Measurements from ENCODE around the gene TGIF1. TPM values are rescaled to one million over a fixed set of nuclear protein-coding genes. Genes with fewer than 3 reads are reported as not detected.

The TGIF1 gene
- total RNA-seq, 4 donors from 2014 or later = 21.0 to 49.5 (median 35.3) TPM

DNA sequence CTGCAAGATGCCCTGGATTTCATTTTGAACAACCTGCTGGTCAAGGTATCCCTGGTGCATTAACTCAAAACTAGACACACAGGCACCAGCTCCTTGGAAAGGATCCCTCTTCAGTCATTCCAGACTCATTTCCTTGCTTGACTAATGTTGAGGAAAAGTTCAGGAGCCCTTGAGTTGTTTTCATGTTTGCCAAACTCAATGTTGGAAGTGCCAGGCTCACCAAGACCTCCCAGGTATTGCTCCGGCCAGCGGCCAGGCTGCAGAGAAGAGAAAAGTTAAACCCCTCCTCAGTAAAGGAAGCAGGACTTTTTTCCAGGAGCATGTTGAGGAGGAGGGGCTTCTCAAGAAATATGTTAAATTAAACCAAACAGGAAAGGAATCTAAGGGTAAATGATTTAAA, 42.7 kb downstream of the TGIF1 start:
- Histone ChIP-seq H3K27ac (no peak overlapping the region), H3K4me1 (no peaks in the 10 kb centered on the region), H3K9me3 (no peaks in the 10 kb centered on the region), H3K4me3 (no peak overlapping the region), H3K36me3 (no peaks in the 10 kb centered on the region), H3K27me3 (no peaks in the 10 kb centered on the region)
- DNase-seq = no peak
- TF ChIP-seq, protein P1, sequence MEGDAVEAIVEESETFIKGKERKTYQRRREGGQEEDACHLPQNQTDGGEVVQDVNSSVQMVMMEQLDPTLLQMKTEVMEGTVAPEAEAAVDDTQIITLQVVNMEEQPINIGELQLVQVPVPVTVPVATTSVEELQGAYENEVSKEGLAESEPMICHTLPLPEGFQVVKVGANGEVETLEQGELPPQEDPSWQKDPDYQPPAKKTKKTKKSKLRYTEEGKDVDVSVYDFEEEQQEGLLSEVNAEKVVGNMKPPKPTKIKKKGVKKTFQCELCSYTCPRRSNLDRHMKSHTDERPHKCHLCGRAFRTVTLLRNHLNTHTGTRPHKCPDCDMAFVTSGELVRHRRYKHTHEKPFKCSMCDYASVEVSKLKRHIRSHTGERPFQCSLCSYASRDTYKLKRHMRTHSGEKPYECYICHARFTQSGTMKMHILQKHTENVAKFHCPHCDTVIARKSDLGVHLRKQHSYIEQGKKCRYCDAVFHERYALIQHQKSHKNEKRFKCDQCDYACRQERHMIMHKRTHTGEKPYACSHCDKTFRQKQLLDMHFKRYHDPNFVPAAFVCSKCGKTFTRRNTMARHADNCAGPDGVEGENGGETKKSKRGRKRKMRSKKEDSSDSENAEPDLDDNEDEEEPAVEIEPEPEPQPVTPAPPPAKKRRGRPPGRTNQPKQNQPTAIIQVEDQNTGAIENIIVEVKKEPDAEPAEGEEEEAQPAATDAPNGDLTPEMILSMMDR (IDR thresholded peaks at IDR 0.05) = no peak
- TF ChIP-seq POLR2A (IDR thresholded peaks at IDR 0.05) = no peak

- H3K4me1 ChIP-seq = peaks cover 0 to under 1% (median 0%) of the 10 kb centered on the region in 4 donors
- no peaks in the 10 kb centered on the region for H3K27me3 ChIP-seq
- no peak overlapping the region for H3K4me3 ChIP-seq
- peak overlapping the region in 1 of 4 donors; percentile 50 for H3K27ac ChIP-seq
- TF ChIP-seq POLR2A (IDR thresholded peaks at IDR 0.05) = no peak
- TF ChIP-seq, protein P1 (IDR thresholded peaks at IDR 0.05) = no peak
- H3K36me3 ChIP-seq = no peaks in the 10 kb centered on the region
- DNase-seq = no peak
- H3K9me3 ChIP-seq = no peaks in the 10 kb centered on the region
Observed at GRCh38 chr18:3493501-3494244, 43.7 kb downstream of the TGIF1 start.

- Histone ChIP-seq H3K36me3 (no peaks in the 10 kb centered on the region), H3K9me3 (no peaks in the 10 kb centered on the region), H3K27ac (peak overlapping the region in 1 of 4 donors; percentile 50), H3K4me1 (peaks cover 0 to 5% (median 1%) of the 10 kb centered on the region in 4 donors), H3K27me3 (no peaks in the 10 kb centered on the region), H3K4me3 (no peak overlapping the region)
- TF ChIP-seq POLR2A (IDR thresholded peaks at IDR 0.05) = no peak
- TF ChIP-seq, protein P1 (IDR thresholded peaks at IDR 0.05) = no peak
- no peak for DNase-seq
Observed at GRCh38 chr18:3494245-3494526, 44.2 kb downstream of the TGIF1 start.

DNA sequence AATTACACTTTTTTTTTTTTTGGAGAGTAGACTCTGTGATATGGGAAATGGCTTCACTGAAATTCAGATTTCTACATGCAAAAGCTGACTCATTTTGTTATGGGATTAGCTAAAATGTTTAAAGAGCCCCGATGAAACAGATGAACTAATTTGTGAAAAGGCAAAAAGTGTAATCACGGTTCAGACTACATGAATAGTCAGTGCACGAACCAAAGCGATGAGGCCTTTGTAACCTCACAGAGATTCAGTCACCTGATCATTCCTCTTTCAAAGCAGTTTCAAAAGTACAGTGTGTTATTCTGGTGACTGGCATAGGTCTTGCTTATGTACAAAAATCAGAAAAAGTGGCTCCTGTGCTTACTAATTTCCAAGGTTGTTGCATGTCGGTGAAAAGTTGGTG, 44.6 kb downstream of the TGIF1 start:
- Histone ChIP-seq H3K4me3 (no peak overlapping the region), H3K27ac (no peak overlapping the region), H3K9me3 (no peaks in the 10 kb centered on the region), H3K36me3 (no peaks in the 10 kb centered on the region), H3K4me1 (peaks cover 0 to 9% (median 2%) of the 10 kb centered on the region in 4 donors), H3K27me3 (no peaks in the 10 kb centered on the region)
- no peak for TF ChIP-seq POLR2A (IDR thresholded peaks at IDR 0.05)
- TF ChIP-seq, protein P1 (IDR thresholded peaks at IDR 0.05) = no peak
- no peak for DNase-seq

DNA sequence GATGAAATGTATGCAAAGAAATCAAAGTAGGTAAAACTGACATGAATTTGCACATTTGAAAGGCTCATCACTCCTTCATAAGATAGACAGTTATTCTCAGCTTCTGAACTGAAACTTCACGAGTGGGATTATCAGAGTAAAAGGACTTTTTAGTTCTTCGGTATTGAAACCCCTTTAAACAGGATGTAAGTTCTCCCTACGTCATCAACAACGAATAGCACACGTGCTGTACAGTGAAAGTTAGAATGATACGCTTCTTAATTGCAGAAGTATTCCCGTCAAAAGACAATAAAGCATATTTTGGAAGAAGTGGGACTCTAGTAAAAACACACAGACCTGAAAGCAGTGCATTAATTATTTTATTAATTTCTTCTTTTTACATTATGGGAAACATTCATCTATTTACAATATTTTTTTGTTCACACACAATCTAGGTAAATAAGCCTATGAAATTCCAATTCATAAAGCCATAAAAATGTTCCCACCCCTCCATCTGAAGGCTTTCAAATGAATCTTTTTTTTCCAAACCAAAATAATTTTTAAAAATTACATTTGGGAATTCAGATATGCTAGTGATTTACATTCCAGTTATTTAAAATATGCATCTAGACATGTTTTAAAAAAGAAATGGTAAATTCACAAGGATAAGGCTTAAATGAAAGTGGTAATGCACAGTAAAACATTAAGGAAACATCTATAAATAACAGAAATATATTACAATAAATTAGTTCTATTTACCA, 45.9 kb downstream of the TGIF1 start:
- peaks cover 0 to 11% (median 2%) of the 10 kb centered on the region in 4 donors for H3K4me1 ChIP-seq
- H3K27ac ChIP-seq = no peak overlapping the region
- H3K27me3 ChIP-seq = no peaks in the 10 kb centered on the region
- H3K9me3 ChIP-seq = no peaks in the 10 kb centered on the region
- TF ChIP-seq POLR2A (IDR thresholded peaks at IDR 0.05) = no peak
- TF ChIP-seq, protein P1 (IDR thresholded peaks at IDR 0.05) = no peak
- no peak overlapping the region for H3K4me3 ChIP-seq
- no peak for DNase-seq
- H3K36me3 ChIP-seq = no peaks in the 10 kb centered on the region

Measured in Peyer's patch (tissue), 4 donors.